GM18520 (cell line): ENCODE results near the gene MACF1.
"Not testable (repeated sequence)": the region's sequence is repeated elsewhere in the genome, so short reads cannot be mapped to it uniquely, and the experiment has no call there.

ENCODE experiments used
- ATAC-seq: cut with Tn5 transposase; IDR thresholded peaks from one replicate; pipeline ENCODE4 v1.9.1; 2021; ENCODE audit not compliant: unreplicated experiment

Gene MACF1

GRCh38 chr1:39177706-39178105, 26.8 kb upstream of the MACF1 start:
- no peak for ATAC-seq

- no peak for ATAC-seq
Observed at GRCh38 chr1:39178541-39179431, 25.7 kb upstream of the MACF1 start.

GRCh38 chr1:39181311-39181710, 23.2 kb upstream of the MACF1 start:
- no peak for ATAC-seq

- ATAC-seq = no peak
Observed at GRCh38 chr1:39182804-39183203, 21.7 kb upstream of the MACF1 start.

- peak; percentile 42 for ATAC-seq
Observed at GRCh38 chr1:39183503-39184353, 20.8 kb upstream of the MACF1 start.

- no peak for ATAC-seq
Observed at GRCh38 chr1:39184354-39184818, 20.1 kb upstream of the MACF1 start.

- ATAC-seq = no peak
Observed at GRCh38 chr1:39187275-39188046, 17.0 kb upstream of the MACF1 start.

- no peak for ATAC-seq
Observed at GRCh38 chr1:39189592-39190041, 14.9 kb upstream of the MACF1 start.

- no peak for ATAC-seq
Observed at GRCh38 chr1:39190096-39190495, 14.4 kb upstream of the MACF1 start.

- no peak for ATAC-seq
Observed at GRCh38 chr1:39194398-39195051, 10.0 kb upstream of the MACF1 start.

GRCh38 chr1:39195166-39196111, 9.1 kb upstream of the MACF1 start:
- ATAC-seq = no peak

- peak; percentile 39 for ATAC-seq
Observed at GRCh38 chr1:39196244-39197215, 8.0 kb upstream of the MACF1 start.

GRCh38 chr1:39199593-39199992, 4.9 kb upstream of the MACF1 start:
- ATAC-seq = no peak

GRCh38 chr1:39205102-39205780, 746 bp downstream of the MACF1 start:
- no peak for ATAC-seq

- ATAC-seq = no peak
Observed at GRCh38 chr1:39205781-39206464, 1.4 kb downstream of the MACF1 start.

GRCh38 chr1:39208360-39208759, 3.9 kb downstream of the MACF1 start:
- not testable (repeated sequence) for ATAC-seq

- ATAC-seq = no peak
Observed at GRCh38 chr1:39210649-39211048, 6.2 kb downstream of the MACF1 start.
